ENCODE data around the gene NSDHL. TPM values are rescaled to one million over a fixed set of nuclear protein-coding genes. Genes with fewer than 3 reads are reported as not detected.
A peak's percentile ranks its signal among the peaks of the same experiment; 100 is the strongest.

The NSDHL gene
- total RNA-seq, 1 donor from 2014 or later = 15.9 TPM

- H3K27me3 Mint-ChIP-seq (ENCODE audit: insufficient read depth, low read depth) = peaks cover 5% of the 10 kb centered on the region
- Histone ChIP-seq H3K79me2 (ENCODE audit: low read depth) (no peaks in the 10 kb centered on the region), H3K27me3 (peaks cover 27% of the 10 kb centered on the region), H3K36me3 (no peaks in the 10 kb centered on the region), H3K9me3 (ENCODE audit: low read depth) (no peaks in the 10 kb centered on the region), H4K20me1 (ENCODE audit: low read depth) (no peaks in the 10 kb centered on the region), H3K27ac (no peak overlapping the region), H3K9ac (no peak overlapping the region), H3K4me3 (no peak overlapping the region), H3F3A (ENCODE audit: low read depth) (no peaks in the 10 kb centered on the region), H2AFZ (replicated peaks) (no peak overlapping the region), H3K4me2 (no peak overlapping the region), H3K4me1 (no peaks in the 10 kb centered on the region)
- no peak overlapping the region for H3K27ac Mint-ChIP-seq
- no peak for DNase-seq (ENCODE audit: low spot score)
- H3K4me1 Mint-ChIP-seq = no peaks in the 10 kb centered on the region
- no peak overlapping the region for H3K4me3 Mint-ChIP-seq
- TF ChIP-seq EZH2phosphoT487 (IDR thresholded peaks at IDR 0.05) = no peak
- TF ChIP-seq EZH2 (IDR thresholded peaks at IDR 0.05) = no peak
- no peak for TF ChIP-seq CTCF (IDR thresholded peaks at IDR 0.05)
- no peaks in the 10 kb centered on the region for H3K9me3 Mint-ChIP-seq
- H3K36me3 Mint-ChIP-seq = no peaks in the 10 kb centered on the region
Measured at GRCh38 chrX:152823657-152824056, 7.2 kb upstream of the NSDHL start.

- Histone ChIP-seq H3K27me3 (peaks cover 27% of the 10 kb centered on the region), H3K4me1 (peaks cover 3% of the 10 kb centered on the region), H3F3A (ENCODE audit: low read depth) (no peaks in the 10 kb centered on the region), H2AFZ (replicated peaks) (no peak overlapping the region), H3K4me2 (no peak overlapping the region), H3K36me3 (no peaks in the 10 kb centered on the region), H3K4me3 (no peak overlapping the region), H3K9me3 (ENCODE audit: low read depth) (no peaks in the 10 kb centered on the region), H3K9ac (no peak overlapping the region), H4K20me1 (ENCODE audit: low read depth) (no peaks in the 10 kb centered on the region), H3K79me2 (ENCODE audit: low read depth) (peaks cover 2% of the 10 kb centered on the region), H3K27ac (no peak overlapping the region)
- H3K4me1 Mint-ChIP-seq = no peaks in the 10 kb centered on the region
- peaks cover 4% of the 10 kb centered on the region for H3K36me3 Mint-ChIP-seq
- no peak for TF ChIP-seq EZH2 (IDR thresholded peaks at IDR 0.05)
- no peak for DNase-seq (ENCODE audit: low spot score)
- H3K27me3 Mint-ChIP-seq (ENCODE audit: insufficient read depth, low read depth) = peaks cover 4% of the 10 kb centered on the region
- peaks cover 4% of the 10 kb centered on the region for H3K9me3 Mint-ChIP-seq
- H3K4me3 Mint-ChIP-seq = no peak overlapping the region
- no peak overlapping the region for H3K27ac Mint-ChIP-seq
Measured at GRCh38 chrX:152824841-152825374, 6.0 kb upstream of the NSDHL start.

- no peaks in the 10 kb centered on the region for H3K27me3 Mint-ChIP-seq (ENCODE audit: insufficient read depth, low read depth)
- Histone ChIP-seq H3K4me1 (peaks cover 3% of the 10 kb centered on the region), H3F3A (ENCODE audit: low read depth) (no peaks in the 10 kb centered on the region), H2AFZ (replicated peaks) (no peak overlapping the region), H3K27ac (no peak overlapping the region), H3K9ac (peak overlapping the region; percentile 87), H3K79me2 (ENCODE audit: low read depth) (peaks cover 51% of the 10 kb centered on the region), H4K20me1 (ENCODE audit: low read depth) (no peaks in the 10 kb centered on the region), H3K4me3 (peak overlapping the region; percentile 82), H3K4me2 (peak overlapping the region; percentile 74), H3K27me3 (no peaks in the 10 kb centered on the region), H3K36me3 (no peaks in the 10 kb centered on the region), H3K9me3 (ENCODE audit: low read depth) (no peaks in the 10 kb centered on the region)
- H3K4me1 Mint-ChIP-seq = peaks cover 9% of the 10 kb centered on the region
- DNase-seq (ENCODE audit: low spot score) = no peak
- peaks cover 5% of the 10 kb centered on the region for H3K9me3 Mint-ChIP-seq
- H3K27ac Mint-ChIP-seq = peak overlapping the region; percentile 79
- TF ChIP-seq EZH2phosphoT487 (IDR thresholded peaks at IDR 0.05) = no peak
- TF ChIP-seq EZH2 (IDR thresholded peaks at IDR 0.05) = no peak
- no peak for TF ChIP-seq CTCF (IDR thresholded peaks at IDR 0.05)
- H3K4me3 Mint-ChIP-seq = peak overlapping the region; percentile 94
- peaks cover 30% of the 10 kb centered on the region for H3K36me3 Mint-ChIP-seq
Measured at GRCh38 chrX:152831391-152831790, 528 bp downstream of the NSDHL start.

DNA sequence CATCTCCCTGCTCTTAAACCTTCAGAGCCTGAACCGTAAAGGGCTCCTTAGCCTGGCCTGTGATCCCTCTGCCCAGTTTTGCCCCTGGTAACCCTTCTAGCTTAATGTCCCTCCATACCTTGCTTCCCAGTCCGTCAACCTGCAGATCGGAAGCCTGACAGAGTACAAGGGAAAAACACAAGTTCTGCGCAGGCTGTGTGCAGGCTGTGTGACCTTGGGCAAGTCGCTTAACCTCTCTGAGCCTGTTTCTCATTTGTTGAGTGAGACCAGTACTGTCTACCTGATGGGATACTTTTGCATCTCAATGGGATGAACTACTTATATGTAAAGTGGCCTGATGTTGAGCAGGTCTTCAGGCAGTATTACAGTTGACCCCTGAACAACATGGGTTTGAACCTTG, 1.7 kb downstream of the NSDHL start:
- Mint-ChIP-seq H3K4me1 (peaks cover 9% of the 10 kb centered on the region), H3K27me3 (ENCODE audit: insufficient read depth, low read depth) (no peaks in the 10 kb centered on the region)
- H3F3A ChIP-seq (ENCODE audit: low read depth) = no peaks in the 10 kb centered on the region

More for the DNA sequence above, 1.7 kb downstream of the NSDHL start:
- Histone ChIP-seq H3K27me3 (no peaks in the 10 kb centered on the region), H3K9ac (no peak overlapping the region), H2AFZ (replicated peaks) (no peak overlapping the region), H3K79me2 (ENCODE audit: low read depth) (peaks cover 57% of the 10 kb centered on the region), H4K20me1 (ENCODE audit: low read depth) (no peaks in the 10 kb centered on the region), H3K4me2 (peak overlapping the region; percentile 74), H3K27ac (no peak overlapping the region), H3K4me3 (peak overlapping the region; percentile 82), H3K36me3 (no peaks in the 10 kb centered on the region), H3K4me1 (peaks cover 3% of the 10 kb centered on the region), H3K9me3 (ENCODE audit: low read depth) (no peaks in the 10 kb centered on the region)
- Mint-ChIP-seq H3K4me3 (peak overlapping the region; percentile 94), H3K9me3 (peaks cover 8% of the 10 kb centered on the region), H3K27ac (no peak overlapping the region), H3K36me3 (peaks cover 35% of the 10 kb centered on the region)
- no peak for DNase-seq (ENCODE audit: low spot score)
- TF ChIP-seq CTCF (IDR thresholded peaks at IDR 0.05) (no peak), EZH2 (IDR thresholded peaks at IDR 0.05) (no peak), EZH2phosphoT487 (IDR thresholded peaks at IDR 0.05) (no peak)
